NCI-H345 (cell line): Measurements from ENCODE around the gene CDC42BPA.

Source experiments
- DNase-seq: peaks from one replicate; lab custom pipeline; 2025; lab: John Stamatoyannopoulos, UW

The CDC42BPA gene

GRCh38 chr1:226995365-226996332, 322.6 kb downstream of the CDC42BPA start:
- no peak for DNase-seq

- DNase-seq = no peak
These were observed 323.5 kb downstream of the CDC42BPA start for GRCh38 chr1:226994586-226995364.

GRCh38 chr1:226993814-226994585, 324.3 kb downstream of the CDC42BPA start:
- DNase-seq = no peak

- DNase-seq = no peak
These were observed 326.4 kb downstream of the CDC42BPA start for GRCh38 chr1:226991920-226992319.

- DNase-seq = no peak
These were observed 328.1 kb downstream of the CDC42BPA start for GRCh38 chr1:226990133-226990716.

GRCh38 chr1:226989085-226989920, 329.0 kb downstream of the CDC42BPA start:
- DNase-seq = no peak

GRCh38 chr1:226988334-226988666, 330.0 kb downstream of the CDC42BPA start:
- no peak for DNase-seq

GRCh38 chr1:226987623-226988333, 330.5 kb downstream of the CDC42BPA start:
- DNase-seq = no peak

- no peak for DNase-seq
These were observed 331.1 kb downstream of the CDC42BPA start for GRCh38 chr1:226987179-226987536.

- no peak for DNase-seq
These were observed 331.7 kb downstream of the CDC42BPA start for GRCh38 chr1:226986496-226987178.

- no peak for DNase-seq
These were observed 332.3 kb downstream of the CDC42BPA start for GRCh38 chr1:226985839-226986463.

GRCh38 chr1:226985239-226985838, 333.0 kb downstream of the CDC42BPA start:
- DNase-seq = no peak

GRCh38 chr1:226984521-226985238, 333.6 kb downstream of the CDC42BPA start:
- DNase-seq = no peak

- no peak for DNase-seq
These were observed 334.3 kb downstream of the CDC42BPA start for GRCh38 chr1:226983992-226984364.

GRCh38 chr1:226983247-226983991, 334.9 kb downstream of the CDC42BPA start:
- DNase-seq = no peak

- DNase-seq = no peak
These were observed 335.7 kb downstream of the CDC42BPA start for GRCh38 chr1:226982451-226983177.

GRCh38 chr1:226981838-226982237, 336.5 kb downstream of the CDC42BPA start:
- DNase-seq = no peak
